ENCODE measurements around the gene RABGAP1L. TPM values are rescaled to one million over a fixed set of nuclear protein-coding genes. Genes with fewer than 3 reads are reported as not detected.

Gene RABGAP1L
- total RNA-seq, 1 experiment from 2014 or later, result 18.7 TPM

GRCh38 chr1:174197088-174197487, 37.8 kb downstream of the RABGAP1L start:
- no peak for DNase-seq (ENCODE audit: low read depth)

- DNase-seq (ENCODE audit: low read depth), result no peak
These were observed 38.2 kb downstream of the RABGAP1L start for GRCh38 chr1:174197547-174197946.

- DNase-seq (ENCODE audit: low read depth), result no peak
These were observed 38.9 kb downstream of the RABGAP1L start for GRCh38 chr1:174198202-174198601.

GRCh38 chr1:174200746-174201145, 41.4 kb downstream of the RABGAP1L start:
- DNase-seq (ENCODE audit: low read depth), result no peak

- DNase-seq (ENCODE audit: low read depth), result peak; percentile 20
These were observed 45.5 kb downstream of the RABGAP1L start for GRCh38 chr1:174204697-174205308.

- DNase-seq (ENCODE audit: low read depth), result peak; percentile 7
These were observed 47.0 kb downstream of the RABGAP1L start for GRCh38 chr1:174206148-174206836.

GRCh38 chr1:174209347-174210187, 50.2 kb downstream of the RABGAP1L start:
- DNase-seq (ENCODE audit: low read depth), result no peak

GRCh38 chr1:174211486-174211885, 52.2 kb downstream of the RABGAP1L start:
- no peak for DNase-seq (ENCODE audit: low read depth)

- DNase-seq (ENCODE audit: low read depth), result no peak
These were observed 56.4 kb downstream of the RABGAP1L start for GRCh38 chr1:174215766-174216165.

- DNase-seq (ENCODE audit: low read depth), result no peak
These were observed 57.9 kb downstream of the RABGAP1L start for GRCh38 chr1:174217248-174217647.

- peak; percentile 55 for DNase-seq (ENCODE audit: low read depth)
These were observed 58.7 kb downstream of the RABGAP1L start for GRCh38 chr1:174217787-174218574.

GRCh38 chr1:174218983-174219382, 59.7 kb downstream of the RABGAP1L start:
- no peak for DNase-seq (ENCODE audit: low read depth)

GRCh38 chr1:174219606-174220370, 60.5 kb downstream of the RABGAP1L start:
- DNase-seq (ENCODE audit: low read depth), result no peak

GRCh38 chr1:174221681-174222080, 62.4 kb downstream of the RABGAP1L start:
- no peak for DNase-seq (ENCODE audit: low read depth)

- DNase-seq (ENCODE audit: low read depth), result peak; percentile 79
These were observed 63.0 kb downstream of the RABGAP1L start for GRCh38 chr1:174222166-174222949.

GRCh38 chr1:174224641-174225040, 65.3 kb downstream of the RABGAP1L start:
- DNase-seq (ENCODE audit: low read depth), result no peak

GRCh38 chr1:174225499-174226204, 66.3 kb downstream of the RABGAP1L start:
- DNase-seq (ENCODE audit: low read depth), result no peak

- no peak for DNase-seq (ENCODE audit: low read depth)
These were observed 71.1 kb downstream of the RABGAP1L start for GRCh38 chr1:174230399-174230798.

- DNase-seq (ENCODE audit: low read depth), result no peak
These were observed 73.4 kb downstream of the RABGAP1L start for GRCh38 chr1:174232761-174233160.

Measured in M059J (cell line).